GM18507 (cell line): ENCODE data around the gene MEIKIN.

Source experiments
- DNase-seq: peaks from one replicate; pipeline ENCODE4 v3.0.0; 2011; ENCODE audit warnings: low read depth; ENCODE audit not compliant: insufficient read length; ENCODE audit errors: extremely low spot score
- FAIRE-seq: peaks from 2 replicates; lab custom pipeline; 2011; peaks lifted over from hg19 to GRCh38; lab: Jason Lieb, UNC

Gene MEIKIN

DNA sequence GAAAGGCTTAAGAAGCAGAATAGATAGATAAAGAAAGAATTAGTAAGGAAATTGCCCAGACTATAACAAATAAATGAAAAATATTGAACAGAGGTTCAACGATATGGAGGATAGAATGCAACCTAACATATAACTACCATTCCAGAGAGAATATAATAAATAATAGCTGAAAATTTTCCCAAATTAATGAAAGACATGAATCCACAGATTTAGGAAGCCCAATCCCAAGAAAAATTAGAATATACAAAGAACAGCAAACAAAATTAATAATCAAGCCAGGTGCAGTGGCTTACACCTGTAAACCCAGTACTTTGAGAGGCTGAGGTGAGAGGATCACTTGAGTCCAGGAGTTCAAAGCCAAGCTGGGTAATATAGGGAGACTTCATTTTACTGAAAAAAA, 120.8 kb downstream of the MEIKIN start:
- DNase-seq: no peak
- no peak for FAIRE-seq

DNA sequence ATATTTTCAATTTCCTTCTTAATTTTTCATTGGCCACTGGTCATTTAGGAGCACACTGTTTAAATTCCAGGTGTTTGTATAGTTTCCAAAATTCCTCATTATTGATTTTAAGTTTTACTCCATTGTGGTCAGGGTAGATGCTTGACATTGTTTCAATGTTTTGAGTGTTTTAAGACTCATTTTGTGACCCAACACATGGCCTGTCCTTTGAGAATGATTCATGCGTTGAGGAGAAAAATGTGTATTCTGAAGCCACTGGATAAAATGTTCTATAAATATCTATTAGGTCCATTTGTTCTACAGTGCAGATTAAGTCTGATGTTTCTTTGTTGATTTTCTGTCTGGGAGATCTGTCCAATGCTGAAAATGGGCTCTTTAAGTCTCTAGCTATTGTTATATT, 124.2 kb downstream of the MEIKIN start:
- no peak for FAIRE-seq

DNA sequence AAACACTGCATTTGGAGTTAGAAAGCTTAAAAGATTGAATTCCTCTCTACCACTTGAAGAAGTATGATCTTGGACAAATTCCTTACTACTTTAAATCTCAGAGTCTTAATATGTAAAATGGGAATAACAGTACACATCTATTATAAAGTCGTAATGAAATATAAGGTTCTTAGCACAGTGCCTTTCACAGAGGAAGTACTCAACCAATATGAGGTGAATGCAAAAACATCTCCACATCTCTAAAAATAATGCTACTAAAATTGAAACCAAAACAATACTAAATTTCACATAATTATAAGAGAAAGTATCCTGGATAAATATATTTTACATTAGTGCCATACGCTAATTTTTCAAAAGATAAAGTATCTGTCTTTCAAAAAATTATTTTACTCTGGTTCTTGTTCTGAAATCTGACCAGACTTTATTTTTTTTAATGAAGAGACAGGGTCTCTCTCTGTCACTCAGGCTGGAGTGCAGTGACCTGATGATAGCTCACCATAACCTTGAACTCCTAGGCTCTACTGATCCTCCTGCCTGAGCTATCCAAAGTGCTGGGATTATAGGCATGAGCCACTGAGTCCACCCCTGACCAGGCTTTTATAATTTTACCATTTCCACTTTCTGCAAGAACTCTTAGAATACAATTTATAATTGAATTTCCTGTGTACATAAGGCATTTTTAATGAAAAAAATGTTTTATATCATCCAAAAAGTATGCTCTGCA, 127.3 kb downstream of the MEIKIN start:
- FAIRE-seq: no peak
- DNase-seq: no peak

More for the DNA sequence above, 124.2 kb downstream of the MEIKIN start:
- DNase-seq: no peak

DNA sequence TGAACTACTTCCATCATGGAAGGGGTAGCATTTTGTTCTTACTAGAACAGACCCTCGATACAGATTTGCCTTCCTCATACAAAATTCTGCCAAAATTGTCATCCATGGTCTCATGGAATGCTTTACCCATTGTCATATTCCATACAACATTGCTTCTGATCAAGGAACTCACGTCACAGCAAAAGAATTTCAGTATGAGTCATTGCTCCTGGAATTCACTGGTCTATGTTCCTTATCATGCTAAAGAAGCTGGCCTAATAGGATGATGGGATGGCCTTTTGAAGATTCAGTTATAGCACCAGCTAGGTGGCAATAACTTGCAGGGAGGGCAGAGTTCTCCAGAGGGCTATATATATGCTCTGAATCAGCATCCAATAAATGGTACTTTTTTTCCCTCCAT, 130.5 kb downstream of the MEIKIN start:
- FAIRE-seq (no peak), DNase-seq (no peak)

DNA sequence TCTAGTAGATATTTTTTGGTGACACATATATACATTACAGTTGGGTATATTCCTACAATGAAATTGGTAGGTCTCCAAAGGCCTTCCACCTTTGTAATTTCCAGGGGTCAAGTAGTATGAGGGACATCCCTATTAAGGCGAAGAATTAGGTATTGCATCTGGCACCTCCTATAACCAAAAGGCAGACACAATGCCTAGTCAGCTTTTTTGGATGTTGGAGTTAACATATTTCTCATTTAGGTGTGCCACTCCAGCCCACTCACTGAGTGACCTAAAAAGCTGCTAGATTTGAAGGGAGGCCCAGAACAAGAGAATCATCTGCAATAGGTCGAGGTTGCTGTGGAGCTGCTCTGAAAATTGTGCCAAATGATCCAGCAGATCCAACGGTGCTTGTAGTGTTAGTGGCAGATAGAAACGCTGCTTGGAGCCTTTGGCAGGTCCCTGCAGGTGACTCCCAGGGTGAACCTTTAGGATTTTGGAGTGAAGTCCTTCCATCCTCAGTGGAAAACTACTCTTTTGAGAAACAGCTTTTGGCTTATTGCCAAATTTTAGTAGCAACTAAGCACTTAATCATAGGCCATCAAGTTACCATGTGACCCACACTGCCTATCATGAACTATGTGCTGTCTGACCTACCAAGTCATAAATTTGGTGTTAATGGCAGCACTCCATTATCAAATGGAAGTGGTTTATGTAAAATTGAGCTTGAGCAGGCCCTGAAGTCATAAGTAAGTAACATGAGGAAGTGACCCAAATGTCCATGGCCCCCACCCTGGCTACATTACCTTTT, 132.9 kb downstream of the MEIKIN start:
- DNase-seq: no peak
- FAIRE-seq: no peak

DNA sequence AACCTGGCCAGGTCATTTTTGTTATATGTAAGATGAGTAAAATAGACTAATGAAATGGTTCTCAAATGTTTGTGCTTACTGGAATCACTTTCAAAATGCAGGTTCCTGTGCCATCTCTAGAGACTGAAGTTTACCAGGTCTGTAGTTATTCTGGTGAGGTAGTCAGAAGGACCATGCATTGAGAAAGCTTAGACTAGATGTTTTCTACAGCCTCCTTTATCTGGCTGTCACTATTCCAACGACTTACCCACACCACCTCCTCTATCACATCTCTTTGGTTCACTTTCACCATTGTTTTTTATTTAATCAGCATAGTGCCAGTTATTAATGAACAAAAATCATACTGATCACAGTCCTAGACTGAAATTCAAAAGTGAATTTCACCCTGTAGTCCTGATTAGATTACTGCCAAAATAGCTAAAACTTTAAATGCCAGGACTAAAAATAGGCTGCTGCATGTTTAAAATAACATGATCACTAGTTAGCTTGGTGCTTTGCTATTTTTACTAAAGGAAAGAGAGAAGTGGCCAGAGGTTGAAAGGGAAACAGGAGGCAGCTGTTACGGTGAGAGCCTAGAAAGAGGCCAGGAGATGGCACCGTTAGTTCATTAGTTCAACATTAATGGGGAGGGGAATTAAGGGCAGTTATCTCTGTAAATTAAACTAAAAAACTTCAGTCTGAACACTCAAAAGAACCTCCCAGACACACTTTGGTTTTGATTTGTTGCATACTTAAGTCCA, 134.8 kb downstream of the MEIKIN start:
- FAIRE-seq (no peak), DNase-seq (no peak)

DNA sequence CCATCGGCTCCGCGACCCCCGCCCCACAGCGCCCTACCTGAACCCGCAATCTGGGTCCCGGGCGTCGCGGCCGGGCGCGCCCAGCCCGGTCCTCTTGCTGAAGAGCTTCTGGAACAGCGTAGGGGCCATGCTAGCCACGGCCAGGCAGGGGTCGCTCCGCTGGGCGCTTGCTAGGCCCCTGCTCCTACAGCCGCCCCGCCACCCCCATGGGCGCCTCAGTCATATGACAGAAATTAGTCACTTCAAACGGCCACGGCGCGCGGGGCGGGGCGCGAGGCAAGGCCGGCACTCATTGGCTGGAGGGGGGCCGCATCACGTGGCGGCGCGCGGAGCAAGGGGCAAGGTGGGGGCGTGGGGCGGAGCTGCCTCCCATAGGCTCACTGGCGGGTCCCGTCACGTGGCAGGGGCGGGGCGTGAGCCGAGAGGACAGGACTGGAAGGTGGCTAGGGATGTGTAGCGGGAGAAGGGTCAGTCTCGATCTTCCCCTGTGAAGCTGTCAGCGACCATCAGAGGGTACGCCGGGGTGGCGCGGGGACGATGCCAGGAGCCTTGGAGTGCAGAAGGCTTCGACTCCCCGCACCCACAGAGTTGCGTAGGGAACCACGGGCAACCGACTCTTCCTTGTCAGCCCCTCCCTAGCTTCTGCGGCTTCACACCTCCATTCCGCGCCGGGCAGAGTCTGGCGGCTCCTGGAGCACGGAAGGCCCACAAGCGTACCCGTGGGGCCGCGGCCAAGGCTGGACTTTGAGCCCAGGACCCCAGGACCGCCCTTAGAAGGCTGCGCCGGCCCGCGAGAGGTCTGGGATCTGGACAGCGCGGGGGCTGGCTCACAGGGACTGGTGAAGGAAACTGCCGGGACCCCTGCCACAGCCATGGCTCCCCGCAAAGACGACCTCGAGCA, 148.4 kb downstream of the MEIKIN start, which contains the start of gene FNIP1:
FNIP1 (minus strand) TSS at position 225 of the 901 bp plus-strand sequence; CDS start at position 129, 96 bp downstream.
- FAIRE-seq (peak; percentile 94), DNase-seq (peak; percentile 99)

DNA sequence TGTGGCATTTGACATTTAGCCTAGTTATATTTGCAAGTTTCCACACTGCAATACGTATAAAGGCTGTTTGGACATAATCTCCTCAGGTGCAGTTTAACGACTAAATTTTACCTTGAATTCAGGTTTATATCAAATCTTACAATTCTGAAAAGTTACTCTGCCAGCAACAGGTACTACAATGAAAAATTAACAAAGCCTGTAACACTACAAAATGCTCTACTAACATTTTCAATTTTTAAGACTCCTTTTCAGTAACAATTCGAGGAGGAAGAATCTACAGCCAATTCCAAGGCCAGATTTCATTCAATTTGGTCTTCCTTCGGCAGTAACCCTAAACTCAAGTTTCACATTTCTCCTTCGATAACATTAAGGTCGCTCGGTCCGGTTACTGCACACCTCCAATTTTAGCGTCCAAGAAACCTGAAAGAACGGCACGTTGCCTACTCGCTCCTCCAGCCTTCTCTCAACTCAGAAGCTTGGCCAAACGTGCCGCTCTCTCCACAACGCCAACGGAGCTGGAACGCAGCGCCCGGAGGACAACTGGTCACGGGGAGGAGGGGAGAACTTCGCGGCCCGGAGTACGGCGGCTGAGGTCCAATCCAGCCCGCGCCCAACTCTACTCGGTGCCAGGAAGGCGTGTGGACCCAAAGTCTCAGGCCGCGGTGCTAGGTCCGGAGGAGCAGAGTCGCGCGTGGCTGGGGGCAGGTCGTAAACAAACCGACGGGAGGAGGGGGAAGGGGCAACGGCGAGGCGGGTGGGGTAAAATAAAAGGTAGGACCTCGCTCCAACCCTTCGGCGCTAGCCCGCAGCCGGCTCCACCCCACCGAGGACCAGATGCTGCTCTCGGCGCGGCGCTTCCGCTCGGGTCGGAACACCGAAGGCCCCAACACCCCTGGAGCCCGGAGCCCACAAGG, 149.3 kb downstream of the MEIKIN start:
- DNase-seq (peak; percentile 11), FAIRE-seq (peak; percentile 35)

DNA sequence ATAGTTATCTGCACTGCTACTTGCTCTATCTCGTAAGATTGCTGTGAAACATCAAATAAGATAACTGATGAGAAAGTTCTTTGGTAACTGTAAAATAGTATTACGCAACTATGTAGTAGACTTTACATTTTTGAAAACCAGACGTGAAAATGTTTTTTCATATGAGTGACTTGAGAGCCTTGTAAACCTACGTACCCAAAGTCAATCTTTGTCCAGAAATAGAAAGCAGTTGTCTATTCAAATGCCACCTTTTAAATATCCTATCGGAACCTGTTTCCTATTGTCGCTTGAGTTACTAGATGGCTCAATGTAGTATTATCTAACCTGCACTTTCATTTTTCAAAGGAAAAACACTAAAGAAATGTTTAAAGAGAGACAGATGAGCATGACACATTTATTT, 150.2 kb downstream of the MEIKIN start:
- DNase-seq: peak; percentile 5
- FAIRE-seq: peak; percentile 67

DNA sequence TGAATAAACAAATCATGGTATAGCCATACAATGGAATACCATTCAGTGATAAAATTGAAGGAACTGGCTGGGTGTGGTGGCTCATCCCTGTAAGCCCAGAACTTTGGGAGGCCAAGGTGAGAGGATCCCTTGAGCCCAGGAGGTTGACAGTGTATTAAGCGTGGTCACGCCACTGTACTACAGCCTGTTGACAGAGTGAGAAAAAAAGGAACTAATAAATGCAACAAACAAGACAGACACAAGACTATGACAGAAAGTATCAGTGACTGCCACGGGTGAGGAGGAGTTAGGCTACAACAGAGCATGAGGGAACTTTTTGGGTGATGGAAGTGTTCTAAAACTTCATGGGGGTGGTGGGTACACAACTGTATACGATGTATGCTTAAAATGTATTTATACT, 150.9 kb downstream of the MEIKIN start:
- no peak for DNase-seq
- FAIRE-seq: peak; percentile 74

DNA sequence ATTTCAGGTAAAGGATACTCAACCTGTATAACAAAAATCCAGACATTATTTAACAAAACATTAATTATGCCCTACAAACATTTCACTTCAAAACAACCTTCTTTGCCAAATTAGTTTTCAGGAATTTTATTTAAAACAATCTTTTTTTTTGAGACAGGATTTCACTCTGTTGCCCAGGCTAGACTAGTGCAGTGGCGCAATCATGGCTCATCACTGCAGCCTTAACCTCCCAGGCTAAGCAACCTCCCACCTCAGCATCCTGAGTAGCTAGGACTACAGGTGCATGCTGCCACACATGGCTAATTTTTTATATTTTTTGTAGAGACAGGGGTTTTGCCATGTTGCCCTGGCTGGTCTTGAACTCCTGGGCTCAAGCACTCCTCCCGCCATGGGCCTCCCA, 152.6 kb downstream of the MEIKIN start:
- DNase-seq: no peak
- no peak for FAIRE-seq

DNA sequence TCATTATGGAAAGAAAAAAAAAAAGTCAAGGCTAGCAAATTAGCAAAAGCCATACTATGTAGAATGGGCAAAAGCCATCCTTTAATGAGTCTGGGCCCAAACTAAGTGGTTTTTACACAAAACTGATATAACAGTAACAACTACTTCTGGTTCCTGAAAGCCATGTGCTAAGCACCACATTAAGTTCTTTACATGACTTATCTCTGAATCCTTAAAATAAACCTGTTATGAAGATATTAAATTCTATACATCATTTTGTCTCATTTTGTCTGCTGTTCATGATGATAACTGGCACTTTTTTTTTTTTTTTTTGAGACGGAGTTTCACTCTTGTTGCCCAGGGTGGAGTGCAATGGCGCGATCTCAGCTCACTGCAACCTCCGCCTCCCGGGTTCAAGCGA, 153.6 kb downstream of the MEIKIN start:
- no peak for DNase-seq
- FAIRE-seq: no peak

DNA sequence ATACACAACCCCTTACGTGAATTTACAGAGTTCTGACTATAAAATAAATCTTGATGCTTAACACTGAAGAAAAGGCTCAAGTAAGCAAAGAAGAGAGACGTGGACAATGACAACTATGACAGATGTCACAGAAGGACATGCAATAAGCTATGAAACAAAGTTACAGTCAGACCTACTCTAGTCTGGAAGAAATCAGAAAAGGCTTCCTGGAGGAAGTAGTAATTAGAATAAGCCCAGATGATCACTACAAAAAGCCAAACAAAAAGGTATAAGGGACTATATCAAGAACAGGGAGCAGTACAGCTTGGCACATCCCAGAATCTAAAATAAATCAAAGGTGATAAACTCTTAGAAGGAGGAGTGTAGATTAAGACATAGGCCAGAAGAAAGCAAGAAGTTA, 154.9 kb downstream of the MEIKIN start:
- DNase-seq (no peak), FAIRE-seq (no peak)

DNA sequence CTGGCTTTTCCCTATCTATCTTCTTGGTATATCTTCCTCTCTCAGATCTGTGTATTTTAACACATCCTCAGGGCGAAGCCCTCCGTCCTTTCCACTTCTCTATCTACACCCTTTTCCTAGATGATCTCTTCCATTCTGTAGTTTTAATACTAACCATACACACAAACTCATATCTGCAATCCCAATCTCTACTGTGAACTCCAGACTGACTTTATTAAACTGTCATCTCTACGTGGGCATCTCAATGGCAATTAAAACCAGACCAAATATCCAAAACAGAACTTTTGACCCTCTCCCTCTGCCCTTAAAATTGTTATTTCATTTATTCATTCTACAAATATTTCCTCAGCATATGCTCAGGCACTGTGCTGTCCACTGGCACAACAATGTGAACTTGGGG, 155.7 kb downstream of the MEIKIN start:
- FAIRE-seq (no peak), DNase-seq (no peak)

DNA sequence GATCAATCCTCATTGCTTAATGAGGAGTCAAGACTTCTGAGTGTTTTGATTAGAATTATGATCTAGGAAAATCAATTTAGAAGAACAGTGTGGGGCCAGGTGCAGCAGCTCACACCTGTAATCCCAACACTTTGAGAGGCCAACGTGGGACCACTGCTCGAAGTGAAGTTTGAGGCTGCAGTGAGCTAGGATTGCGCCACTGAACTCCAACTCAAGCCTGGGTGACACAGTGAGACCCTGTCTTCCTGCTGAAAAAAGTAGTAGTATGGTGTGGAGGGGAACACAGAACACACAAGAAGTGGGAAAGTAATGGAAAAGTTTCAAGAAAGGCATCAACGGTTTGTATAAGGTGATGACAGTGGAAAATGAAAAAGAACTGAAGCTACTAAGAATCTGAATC, 157.7 kb downstream of the MEIKIN start:
- FAIRE-seq (no peak), DNase-seq (no peak)

DNA sequence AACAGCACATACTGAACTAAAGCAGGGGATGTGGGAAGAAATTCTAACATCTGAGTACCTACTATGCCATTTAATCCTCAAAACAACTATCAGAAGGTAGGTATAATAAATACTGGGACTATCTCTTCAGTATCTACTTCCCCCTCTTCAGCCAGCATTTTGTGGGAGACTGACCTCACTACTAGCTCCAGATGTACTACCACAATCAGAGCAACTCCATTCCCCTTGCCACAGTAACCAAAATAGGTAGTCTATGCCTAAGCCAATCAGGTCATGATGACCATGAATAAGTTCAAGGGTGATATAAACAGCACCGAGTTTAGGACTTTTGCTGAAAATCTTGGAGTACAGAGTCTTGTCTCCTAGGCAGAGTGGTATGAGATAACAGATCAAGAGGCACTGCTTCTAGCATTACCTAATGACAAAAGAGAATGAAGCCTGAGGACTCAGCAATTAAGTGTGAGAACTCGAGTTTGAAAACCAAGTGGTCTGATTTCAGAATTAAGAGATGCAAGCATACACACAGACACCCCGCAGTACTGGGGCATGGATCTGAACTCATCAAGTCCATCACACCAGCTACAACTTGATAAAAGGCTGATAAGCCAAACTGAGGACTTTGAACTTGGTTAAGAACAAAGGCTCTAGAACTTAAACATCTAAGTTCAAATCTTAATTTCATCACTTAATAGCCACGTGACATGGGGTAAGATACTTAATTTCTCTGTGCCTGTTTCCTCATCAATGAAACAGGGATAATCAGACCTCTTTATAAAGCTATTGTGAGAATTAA, 158.4 kb downstream of the MEIKIN start:
- no peak for FAIRE-seq

DNA sequence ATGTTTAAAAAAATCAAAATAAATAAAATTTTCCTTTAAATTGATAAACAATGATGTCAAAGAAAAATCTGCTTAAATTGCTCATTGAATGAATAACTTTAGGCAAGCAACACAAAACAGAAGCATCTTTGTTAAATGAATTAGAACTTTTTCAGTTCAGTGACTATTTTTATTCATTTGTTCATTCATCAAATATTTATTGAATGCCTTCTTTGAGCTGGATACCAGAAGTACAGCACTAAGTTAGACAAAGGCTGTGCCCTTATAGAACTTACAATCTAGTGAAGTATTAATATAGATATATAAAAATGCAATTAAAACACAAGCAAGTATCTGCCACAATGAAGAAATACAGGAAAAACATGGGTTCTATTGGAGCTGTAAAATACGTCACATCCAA, 159.4 kb downstream of the MEIKIN start:
- FAIRE-seq (no peak), DNase-seq (no peak)

More for the DNA sequence above, 158.4 kb downstream of the MEIKIN start:
- no peak for DNase-seq

DNA sequence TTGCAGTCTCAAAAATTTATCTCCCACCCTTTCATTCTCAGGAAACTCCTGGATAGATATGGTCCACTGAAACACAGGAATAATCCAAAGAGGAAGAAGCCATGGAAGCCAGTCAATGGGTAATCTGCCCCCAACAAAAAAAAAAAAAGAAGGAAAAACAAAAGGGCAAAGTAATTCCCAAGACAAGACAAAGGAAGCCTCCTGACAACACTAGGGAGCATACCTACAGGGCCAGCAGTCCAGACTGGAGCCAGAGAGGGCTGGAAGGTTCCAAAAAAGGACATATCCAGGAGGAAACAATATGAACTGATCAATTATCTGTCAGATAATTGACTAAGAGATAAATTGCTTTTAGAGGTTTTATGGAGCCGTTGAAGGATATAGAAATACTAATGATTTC, 161.6 kb downstream of the MEIKIN start:
- FAIRE-seq (no peak), DNase-seq (no peak)
